Measurements from ENCODE around the gene EHMT1.

The EHMT1 gene

GRCh38 chr9:137688261-137688660, 69.5 kb downstream of the EHMT1 start:
- Histone ChIP-seq H3K4me3 (replicated peaks; ENCODE audit: insufficient read depth, low read length) (no peak overlapping the region), H3K27me3 (ENCODE audit: insufficient read depth, poor library complexity, severe bottlenecking) (no peaks in the 10 kb centered on the region), H3K27ac (replicated peaks) (no peak overlapping the region)
- TF ChIP-seq POLR2AphosphoS5 (IDR thresholded peaks at IDR 0.05; ENCODE audit: low read depth) (no peak), GABPA (IDR thresholded peaks at IDR 0.05; ENCODE audit: low read depth) (no peak), CTCF (IDR thresholded peaks at IDR 0.05; ENCODE audit: insufficient read depth, low read length) (no peak), REST (IDR thresholded peaks at IDR 0.05; ENCODE audit: insufficient replicate concordance, low read depth) (no peak), SPI1 (IDR thresholded peaks at IDR 0.05; ENCODE audit: borderline replicate concordance, low read depth) (no peak)
- no peak for DNase-seq (ENCODE audit: low read depth in 1 of 2, low spot score in 1 of 2)

GRCh38 chr9:137688725-137689124, 69.9 kb downstream of the EHMT1 start:
- peak in 1 of 2 experiments; percentile 49 for DNase-seq (ENCODE audit: low read depth in 1 of 2, low spot score in 1 of 2)
- no peaks in the 10 kb centered on the region for H3K27me3 ChIP-seq (ENCODE audit: insufficient read depth, poor library complexity, severe bottlenecking)
- no peak for TF ChIP-seq REST (IDR thresholded peaks at IDR 0.05; ENCODE audit: insufficient replicate concordance, low read depth)
- TF ChIP-seq GABPA (IDR thresholded peaks at IDR 0.05; ENCODE audit: low read depth) = no peak
- no peak for TF ChIP-seq CTCF (IDR thresholded peaks at IDR 0.05; ENCODE audit: insufficient read depth, low read length)
- TF ChIP-seq POLR2AphosphoS5 (IDR thresholded peaks at IDR 0.05; ENCODE audit: low read depth) = no peak
- peak; percentile 85 for TF ChIP-seq SPI1 (IDR thresholded peaks at IDR 0.05; ENCODE audit: borderline replicate concordance, low read depth)
- no peak overlapping the region for H3K27ac ChIP-seq (replicated peaks)
- no peak overlapping the region for H3K4me3 ChIP-seq (replicated peaks; ENCODE audit: insufficient read depth, low read length)

GRCh38 chr9:137689745-137690529, 71.1 kb downstream of the EHMT1 start:
- H3K4me3 ChIP-seq (replicated peaks; ENCODE audit: insufficient read depth, low read length) = no peak overlapping the region
- H3K27ac ChIP-seq (replicated peaks) = no peak overlapping the region

More at GRCh38 chr9:137689745-137690529, 71.1 kb downstream of the EHMT1 start:
- no peak for TF ChIP-seq POLR2AphosphoS5 (IDR thresholded peaks at IDR 0.05; ENCODE audit: low read depth)
- no peak for TF ChIP-seq REST (IDR thresholded peaks at IDR 0.05; ENCODE audit: insufficient replicate concordance, low read depth)
- no peaks in the 10 kb centered on the region for H3K27me3 ChIP-seq (ENCODE audit: insufficient read depth, poor library complexity, severe bottlenecking)
- peak in 1 of 2 experiments; percentile 39 for DNase-seq (ENCODE audit: low read depth in 1 of 2, low spot score in 1 of 2)
